NCI-H2227 (cell line): ENCODE measurements around the gene KMT2A.

Experiments
- DNase-seq: peaks from one replicate; lab custom pipeline; 2025; ENCODE audit not compliant: unreplicated experiment; lab: John Stamatoyannopoulos, UW

KMT2A gene

DNA sequence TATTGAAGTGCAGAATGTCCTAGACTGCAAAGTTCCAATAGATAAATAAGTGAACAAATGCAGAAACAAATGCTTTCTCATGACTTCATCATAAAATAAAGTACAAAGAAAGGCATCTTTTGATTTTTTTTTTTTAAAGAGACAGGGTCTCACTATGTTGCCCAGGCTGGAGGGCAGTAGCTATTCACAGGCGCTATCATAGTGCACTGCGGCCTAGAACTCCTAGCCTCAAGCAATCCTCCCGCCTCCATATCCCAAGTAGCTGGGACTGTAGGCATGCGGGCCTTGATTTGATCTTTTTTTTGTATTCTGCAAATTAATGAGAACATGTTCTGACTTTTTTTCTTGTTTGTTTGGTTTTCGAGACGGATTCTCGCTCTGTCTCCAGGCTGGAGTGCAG, 138.3 kb downstream of the KMT2A start:
- DNase-seq: no peak
